Measurements from ENCODE around the gene PLPP7. TPM values are rescaled to one million over a fixed set of nuclear protein-coding genes. Genes with fewer than 3 reads are reported as not detected.

The PLPP7 gene
- total RNA-seq, 1 donor from 2014 or later = 1.1 TPM

GRCh38 chr9:131302244-131303075 lies 12.9 kb downstream of the PLPP7 start:
- Mint-ChIP-seq H3K4me1 (no peaks in the 10 kb centered on the region), H3K27ac (no peak overlapping the region), H3K9me3 (no peaks in the 10 kb centered on the region), H3K4me3 (no peak overlapping the region), H3K27me3 (ENCODE audit: low read depth) (peaks cover 4% of the 10 kb centered on the region), H3K36me3 (no peaks in the 10 kb centered on the region)
- DNase-seq (ENCODE audit: low spot score in 2 of 2, unreplicated experiment in 2 of 2) = no peak
- TF ChIP-seq CTCF (IDR thresholded peaks at IDR 0.05; ENCODE audit: unreplicated experiment) = no peak

GRCh38 chr9:131303381-131304321 lies 14.1 kb downstream of the PLPP7 start:
- Mint-ChIP-seq H3K4me1 (no peaks in the 10 kb centered on the region), H3K9me3 (no peaks in the 10 kb centered on the region), H3K36me3 (no peaks in the 10 kb centered on the region), H3K27me3 (ENCODE audit: low read depth) (peaks cover 6% of the 10 kb centered on the region), H3K4me3 (no peak overlapping the region), H3K27ac (no peak overlapping the region)
- DNase-seq (ENCODE audit: low spot score in 2 of 2, unreplicated experiment in 2 of 2) = no peak
- TF ChIP-seq CTCF (IDR thresholded peaks at IDR 0.05; ENCODE audit: unreplicated experiment) = no peak

GRCh38 chr9:131304676-131305355 lies 15.3 kb downstream of the PLPP7 start:
- H3K27ac Mint-ChIP-seq = no peak overlapping the region
- H3K4me1 Mint-ChIP-seq = no peaks in the 10 kb centered on the region
- H3K9me3 Mint-ChIP-seq = no peaks in the 10 kb centered on the region
- peaks cover 8% of the 10 kb centered on the region for H3K27me3 Mint-ChIP-seq (ENCODE audit: low read depth)
- no peak overlapping the region for H3K4me3 Mint-ChIP-seq
- no peaks in the 10 kb centered on the region for H3K36me3 Mint-ChIP-seq
- no peak for DNase-seq (ENCODE audit: low spot score in 2 of 2, unreplicated experiment in 2 of 2)
- TF ChIP-seq CTCF (IDR thresholded peaks at IDR 0.05; ENCODE audit: unreplicated experiment) = no peak

GRCh38 chr9:131306397-131307004 lies 17.0 kb downstream of the PLPP7 start:
- Mint-ChIP-seq H3K9me3 (no peaks in the 10 kb centered on the region), H3K4me1 (no peaks in the 10 kb centered on the region), H3K27me3 (ENCODE audit: low read depth) (peaks cover 14% of the 10 kb centered on the region), H3K27ac (no peak overlapping the region), H3K36me3 (no peaks in the 10 kb centered on the region), H3K4me3 (no peak overlapping the region)
- TF ChIP-seq CTCF (IDR thresholded peaks at IDR 0.05; ENCODE audit: unreplicated experiment) = no peak
- no peak for DNase-seq (ENCODE audit: low spot score in 2 of 2, unreplicated experiment in 2 of 2)

GRCh38 chr9:131307974-131308373 lies 18.5 kb downstream of the PLPP7 start:
- TF ChIP-seq CTCF (IDR thresholded peaks at IDR 0.05; ENCODE audit: unreplicated experiment) = no peak
- Mint-ChIP-seq H3K36me3 (no peaks in the 10 kb centered on the region), H3K4me3 (no peak overlapping the region), H3K4me1 (no peaks in the 10 kb centered on the region), H3K27me3 (ENCODE audit: low read depth) (peaks cover 14% of the 10 kb centered on the region), H3K27ac (no peak overlapping the region), H3K9me3 (no peaks in the 10 kb centered on the region)
- DNase-seq (ENCODE audit: low spot score in 2 of 2, unreplicated experiment in 2 of 2) = no peak

Data from mesothelial cell of epicardium (in vitro differentiated cells).